HepG2 (cell line): Measurements from ENCODE around the gene EEFSEC. TPM values are rescaled to one million over a fixed set of nuclear protein-coding genes. Genes with fewer than 3 reads are reported as not detected.
A peak's percentile ranks its signal among the peaks of the same experiment; 100 is the strongest.

Experiments
- FOSL2 ChIP-seq: sonication (generic); formaldehyde crosslinking; IDR thresholded peaks from 2 replicates; pipeline ENCODE4 v1.4.0; 2020; ENCODE audit warnings: missing genetic modification reagents
- FOXJ3 ChIP-seq: sonication (generic); formaldehyde crosslinking; IDR thresholded peaks from 2 replicates; pipeline ENCODE4 v1.4.0; 2020; ENCODE audit warnings: missing genetic modification reagents, mild to moderate bottlenecking, borderline replicate concordance
- KDM5A ChIP-seq: fragments of 200-600 bp; sonication (generic); IDR thresholded peaks from 2 replicates; pipeline ENCODE4 v1.7.0; 2018; ENCODE audit warnings: antibody characterized with exemption, mild to moderate bottlenecking, low read length, borderline replicate concordance
- MTF1 ChIP-seq: sonication (generic); formaldehyde crosslinking; IDR thresholded peaks from 2 replicates; pipeline ENCODE4 v1.5.0; 2020; ENCODE audit warnings: missing genetic modification reagents
- MZF1 ChIP-seq: sonication (generic); formaldehyde crosslinking; IDR thresholded peaks from 2 replicates; pipeline ENCODE4 v1.8.1; 2023; ENCODE audit warnings: mild to moderate bottlenecking, missing genetic modification reagents, borderline replicate concordance
- NFATC3 ChIP-seq: sonication (generic); formaldehyde crosslinking; IDR thresholded peaks from 2 replicates; pipeline ENCODE4 v1.5.1; 2020; ENCODE audit warnings: mild to moderate bottlenecking, missing genetic modification reagents
- PAX8 ChIP-seq: sonication (generic); formaldehyde crosslinking; IDR thresholded peaks from 2 replicates; pipeline ENCODE4 v1.8.0; 2022; ENCODE audit warnings: mild to moderate bottlenecking, missing genetic modification reagents, borderline replicate concordance
- PRMT3 ChIP-seq: sonication (generic); formaldehyde crosslinking; IDR thresholded peaks from 2 replicates; pipeline ENCODE4 v1.8.1; 2022; ENCODE audit warnings: low read depth, mild to moderate bottlenecking, moderate library complexity, missing genetic modification reagents, borderline replicate concordance
- RBAK ChIP-seq: sonication (generic); formaldehyde crosslinking; IDR thresholded peaks from 2 replicates; pipeline ENCODE4 v1.5.1; 2020; ENCODE audit warnings: mild to moderate bottlenecking, missing genetic modification reagents
- REL ChIP-seq: sonication (generic); formaldehyde crosslinking; conservative IDR thresholded peaks from 2 replicates; pipeline ENCODE4 v1.8.0; 2022; ENCODE audit warnings: mild to moderate bottlenecking, missing genetic modification reagents, moderate library complexity
- SIX1 ChIP-seq: sonication (generic); formaldehyde crosslinking; IDR thresholded peaks from 2 replicates; pipeline ENCODE4 v1.4.0; 2020; ENCODE audit warnings: missing genetic modification reagents, borderline replicate concordance
- SOX13 ChIP-seq, 3 experiments: fragments of 450-650 bp in 1 of 3; sonication (generic) in 1 of 3; formaldehyde crosslinking in 1 of 3; IDR thresholded peaks in 2 of 3; conservative IDR thresholded peaks in 1 of 3; 2 replicates each; pipeline versions ENCODE4 v1.5.0 to v1.6.1; 2016 to 2020; ENCODE audit warnings: antibody characterized with exemption in 1 of 3, mild to moderate bottlenecking in 1 of 3, missing compliant biosample characterization in 1 of 3, missing genetic modification reagents in 1 of 3, moderate library complexity in 1 of 3
- SPEN ChIP-seq: sonication (generic); formaldehyde crosslinking; IDR thresholded peaks from 2 replicates; pipeline ENCODE4 v1.5.1; 2020; ENCODE audit warnings: low read depth, mild to moderate bottlenecking, missing genetic modification reagents
- TCF12 ChIP-seq, 2 experiments: fragments of 450-650 bp in 1 of 2; sonication (generic) in 1 of 2; formaldehyde crosslinking in 1 of 2; IDR thresholded peaks; 2 replicates each; pipeline versions ENCODE4 v1.6.1 to v1.8.0; 2017 to 2022; ENCODE audit warnings: antibody characterized with exemption in 1 of 2, mild to moderate bottlenecking in 1 of 2, missing genetic modification reagents in 1 of 2, moderate library complexity in 1 of 2
- ZNF142 ChIP-seq: sonication (generic); formaldehyde crosslinking; IDR thresholded peaks from 2 replicates; pipeline ENCODE4 v1.4.0; 2020; ENCODE audit warnings: missing genetic modification reagents
- ZNF317 ChIP-seq: sonication (generic); formaldehyde crosslinking; IDR thresholded peaks from 2 replicates; pipeline ENCODE4 v1.5.0; 2020; ENCODE audit warnings: mild to moderate bottlenecking, missing genetic modification reagents
- ZSCAN20 ChIP-seq: sonication (generic); formaldehyde crosslinking; IDR thresholded peaks from 2 replicates; pipeline ENCODE4 v1.4.0; 2020; ENCODE audit warnings: missing genetic modification reagents, mild to moderate bottlenecking, borderline replicate concordance
- polyA plus RNA-seq, 8 experiments: library from polyadenylated mRNA; depleted of rRNA in 3 of 8; stranded (reverse) in 7 of 8; unstranded in 1 of 8; fragments of >200 nt; fragmentation: Illumina TruSeq in 4 of 8; extraction: Trizol in 4 of 8; gene quantifications; 2 replicates each; pipeline versions ENCODE4 v1.2.1 to v1.2.3, GENCODE V29; 2011 to 2016; ENCODE audit warnings: low read depth in 4 of 8, missing spikeins in 1 of 8, mixed read lengths in 1 of 8; ENCODE audit not compliant: insufficient read depth in 1 of 8
- total RNA-seq, 5 experiments: library from RNA; depleted of rRNA; stranded (reverse); fragments of >200 nt; fragmentation: Illumina TruSeq; extraction: Trizol; gene quantifications; 2 replicates each; pipeline ENCODE4 v1.2.3, GENCODE V29; 2016; ENCODE audit warnings: low read depth in 1 of 5
- TF ChIP-seq, protein P1 (sequence below): sonication (generic); formaldehyde crosslinking; IDR thresholded peaks from 2 replicates; pipeline ENCODE4 v1.5.1; 2020; ENCODE audit warnings: missing genetic modification reagents, mild to moderate bottlenecking, borderline replicate concordance
- TF ChIP-seq, protein P2 (sequence below): sonication (generic); formaldehyde crosslinking; IDR thresholded peaks from 2 replicates; pipeline ENCODE4 v1.4.0; 2020; ENCODE audit warnings: missing genetic modification reagents

EEFSEC gene
- total and polyA plus RNA-seq, 2 of the 13 experiments (the other 11 are each of a cell fraction or from before 2014, with no cell fraction given) = 6.4 to 24.2 TPM

GRCh38 chr3:128360705-128361271 is 207.5 kb downstream of the EEFSEC start (continued):
- TF ChIP-seq MTF1 (CRISPR knock-in tag) (no peak), SIX1 (no peak), MZF1 (CRISPR knock-in tag) (no peak), KDM5A (no peak), RBAK (CRISPR knock-in tag) (no peak), SOX13 (IDR thresholded peaks at IDR 0.05) (no peak), SOX13 (CRISPR knock-in tag; conservative IDR thresholded peaks at IDR 0.05 in 1 of 2, IDR thresholded peaks at IDR 0.05 in 1 of 2) (peak in 1 of 2 experiments; percentile 55; a peak in 2 of 4 replicates), PRMT3 (CRISPR knock-in tag) (no peak), FOSL2 (peak; percentile 32; the same call in 1 of the 2 replicates), SPEN (CRISPR knock-in tag) (no peak), ZNF142 (CRISPR knock-in tag) (no peak), TCF12 (IDR thresholded peaks at IDR 0.05) (no peak), TCF12 (CRISPR knock-in tag; IDR thresholded peaks at IDR 0.05) (no peak), ZNF317 (CRISPR knock-in tag) (no peak), NFATC3 (CRISPR knock-in tag) (no peak), FOXJ3 (CRISPR knock-in tag) (no peak), REL (CRISPR knock-in tag) (no peak), ZSCAN20 (CRISPR knock-in tag) (no peak), PAX8 (CRISPR knock-in tag) (no peak)
- TF ChIP-seq, protein P1, sequence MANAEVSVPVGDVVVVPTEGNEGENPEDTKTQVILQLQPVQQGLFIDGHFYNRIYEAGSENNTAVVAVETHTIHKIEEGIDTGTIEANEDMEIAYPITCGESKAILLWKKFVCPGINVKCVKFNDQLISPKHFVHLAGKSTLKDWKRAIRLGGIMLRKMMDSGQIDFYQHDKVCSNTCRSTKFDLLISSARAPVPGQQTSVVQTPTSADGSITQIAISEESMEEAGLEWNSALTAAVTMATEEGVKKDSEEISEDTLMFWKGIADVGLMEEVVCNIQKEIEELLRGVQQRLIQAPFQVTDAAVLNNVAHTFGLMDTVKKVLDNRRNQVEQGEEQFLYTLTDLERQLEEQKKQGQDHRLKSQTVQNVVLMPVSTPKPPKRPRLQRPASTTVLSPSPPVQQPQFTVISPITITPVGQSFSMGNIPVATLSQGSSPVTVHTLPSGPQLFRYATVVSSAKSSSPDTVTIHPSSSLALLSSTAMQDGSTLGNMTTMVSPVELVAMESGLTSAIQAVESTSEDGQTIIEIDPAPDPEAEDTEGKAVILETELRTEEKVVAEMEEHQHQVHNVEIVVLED = no peak
- TF ChIP-seq, protein P2, sequence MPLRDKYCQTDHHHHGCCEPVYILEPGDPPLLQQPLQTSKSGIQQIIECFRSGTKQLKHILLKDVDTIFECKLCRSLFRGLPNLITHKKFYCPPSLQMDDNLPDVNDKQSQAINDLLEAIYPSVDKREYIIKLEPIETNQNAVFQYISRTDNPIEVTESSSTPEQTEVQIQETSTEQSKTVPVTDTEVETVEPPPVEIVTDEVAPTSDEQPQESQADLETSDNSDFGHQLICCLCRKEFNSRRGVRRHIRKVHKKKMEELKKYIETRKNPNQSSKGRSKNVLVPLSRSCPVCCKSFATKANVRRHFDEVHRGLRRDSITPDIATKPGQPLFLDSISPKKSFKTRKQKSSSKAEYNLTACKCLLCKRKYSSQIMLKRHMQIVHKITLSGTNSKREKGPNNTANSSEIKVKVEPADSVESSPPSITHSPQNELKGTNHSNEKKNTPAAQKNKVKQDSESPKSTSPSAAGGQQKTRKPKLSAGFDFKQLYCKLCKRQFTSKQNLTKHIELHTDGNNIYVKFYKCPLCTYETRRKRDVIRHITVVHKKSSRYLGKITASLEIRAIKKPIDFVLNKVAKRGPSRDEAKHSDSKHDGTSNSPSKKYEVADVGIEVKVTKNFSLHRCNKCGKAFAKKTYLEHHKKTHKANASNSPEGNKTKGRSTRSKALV (CRISPR knock-in tag) = no peak
